GM21360 (cell line): Measurements from ENCODE around the gene MIA.
"Not testable (repeated sequence)": the region's sequence is repeated elsewhere in the genome, so short reads cannot be mapped to it uniquely, and the experiment has no call there.

ENCODE experiments used
- ATAC-seq: cut with Tn5 transposase; IDR thresholded peaks from one replicate; pipeline ENCODE4 v1.9.1; 2021; ENCODE audit warnings: mild to moderate bottlenecking, moderate library complexity; ENCODE audit not compliant: unreplicated experiment

The MIA gene

GRCh38 chr19:40802300-40803169 is 27.2 kb downstream of the MIA start:
- no peak for ATAC-seq

- ATAC-seq, result no peak
These were observed 28.0 kb downstream of the MIA start for GRCh38 chr19:40803170-40803856.

GRCh38 chr19:40803857-40804782 is 28.8 kb downstream of the MIA start:
- no peak for ATAC-seq

GRCh38 chr19:40804783-40805242 is 29.5 kb downstream of the MIA start:
- no peak for ATAC-seq

GRCh38 chr19:40805258-40805868 is 30.0 kb downstream of the MIA start:
- no peak for ATAC-seq

GRCh38 chr19:40806423-40807146 is 31.3 kb downstream of the MIA start:
- ATAC-seq, result no peak

GRCh38 chr19:40807147-40808020 is 32.1 kb downstream of the MIA start:
- ATAC-seq, result no peak

GRCh38 chr19:40808021-40808325 is 32.7 kb downstream of the MIA start:
- no peak for ATAC-seq

GRCh38 chr19:40808497-40808896 is 33.2 kb downstream of the MIA start:
- ATAC-seq, result no peak

GRCh38 chr19:40809358-40810086 is 34.2 kb downstream of the MIA start:
- ATAC-seq, result no peak

- ATAC-seq, result no peak
These were observed 34.8 kb downstream of the MIA start for GRCh38 chr19:40810160-40810559.

- peak; percentile 47 for ATAC-seq
These were observed 35.5 kb downstream of the MIA start for GRCh38 chr19:40810649-40811408.

- ATAC-seq, result no peak
These were observed 36.4 kb downstream of the MIA start for GRCh38 chr19:40811478-40812341.

- ATAC-seq, result not testable (repeated sequence)
These were observed 37.2 kb downstream of the MIA start for GRCh38 chr19:40812571-40812970.

- no peak for ATAC-seq
These were observed 37.9 kb downstream of the MIA start for GRCh38 chr19:40813182-40813581.

GRCh38 chr19:40815223-40815622 is 39.9 kb downstream of the MIA start:
- ATAC-seq, result no peak
